ENCODE data around the gene MOV10L1.

DNA sequence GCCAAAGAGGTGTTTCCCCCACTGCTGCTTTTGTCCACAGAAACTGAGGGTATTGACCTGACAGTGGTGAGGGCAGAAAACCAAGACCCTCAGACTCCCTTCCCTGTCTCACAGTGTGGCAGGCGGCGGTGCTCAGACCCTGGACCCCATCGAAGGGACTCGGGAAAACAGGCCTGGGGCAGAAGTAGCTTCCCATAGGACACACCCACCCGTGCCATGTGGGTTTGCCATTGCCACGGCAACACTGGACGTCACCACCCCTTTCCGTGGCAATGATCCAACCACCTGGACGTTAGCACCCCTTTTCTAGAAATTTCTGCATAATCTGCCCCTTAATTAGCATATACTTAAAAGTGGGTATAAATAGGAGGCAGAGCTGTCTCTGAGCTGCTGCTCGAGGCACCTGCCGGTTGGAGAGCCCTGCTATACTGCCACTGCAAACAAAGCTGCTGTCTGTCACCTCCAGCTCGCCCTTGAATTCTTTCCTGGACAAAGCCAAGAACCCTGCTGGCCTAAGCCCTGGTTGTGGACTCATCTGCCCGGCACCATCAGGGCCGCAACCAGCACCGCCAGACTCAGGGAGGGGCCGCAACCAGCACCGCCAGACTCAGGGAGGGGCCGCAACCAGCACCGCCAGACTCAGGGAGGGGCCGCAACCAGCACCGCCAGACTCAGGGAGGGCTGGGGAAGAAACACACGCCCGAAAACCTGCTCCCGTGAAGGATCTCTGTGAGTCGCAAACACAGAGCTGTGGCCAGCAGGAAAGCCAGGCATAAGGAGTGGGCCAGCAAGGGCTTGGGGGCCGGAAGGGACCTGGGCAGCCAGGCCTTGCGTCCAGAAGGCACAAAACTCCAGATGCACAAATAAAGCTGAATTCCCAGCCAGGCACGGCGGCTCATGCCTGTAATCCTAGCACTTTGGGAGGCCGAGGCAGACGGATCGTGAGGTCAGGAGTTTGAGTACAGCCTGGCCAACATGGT is 15.0 kb upstream of the MOV10L1 start:
- TF ChIP-seq POLR2A (IDR thresholded peaks at IDR 0.05; ENCODE audit: low read depth, low read length) (no peak), POLR2AphosphoS5 (IDR thresholded peaks at IDR 0.05; ENCODE audit: insufficient read depth, low read depth, low read length) (no peak), EZH2 (IDR thresholded peaks at IDR 0.05; ENCODE audit: borderline replicate concordance, low read depth, low read length, severe bottlenecking) (no peak), MYC (IDR thresholded peaks at IDR 0.05; ENCODE audit: low read depth, low read length) (no peak), JUN (IDR thresholded peaks at IDR 0.05; ENCODE audit: borderline replicate concordance, insufficient read depth, insufficient read length, low read depth) (no peak), FOS (IDR thresholded peaks at IDR 0.05; ENCODE audit: borderline replicate concordance, insufficient read depth, low read length) (no peak)
- TF ChIP-seq, protein P1, sequence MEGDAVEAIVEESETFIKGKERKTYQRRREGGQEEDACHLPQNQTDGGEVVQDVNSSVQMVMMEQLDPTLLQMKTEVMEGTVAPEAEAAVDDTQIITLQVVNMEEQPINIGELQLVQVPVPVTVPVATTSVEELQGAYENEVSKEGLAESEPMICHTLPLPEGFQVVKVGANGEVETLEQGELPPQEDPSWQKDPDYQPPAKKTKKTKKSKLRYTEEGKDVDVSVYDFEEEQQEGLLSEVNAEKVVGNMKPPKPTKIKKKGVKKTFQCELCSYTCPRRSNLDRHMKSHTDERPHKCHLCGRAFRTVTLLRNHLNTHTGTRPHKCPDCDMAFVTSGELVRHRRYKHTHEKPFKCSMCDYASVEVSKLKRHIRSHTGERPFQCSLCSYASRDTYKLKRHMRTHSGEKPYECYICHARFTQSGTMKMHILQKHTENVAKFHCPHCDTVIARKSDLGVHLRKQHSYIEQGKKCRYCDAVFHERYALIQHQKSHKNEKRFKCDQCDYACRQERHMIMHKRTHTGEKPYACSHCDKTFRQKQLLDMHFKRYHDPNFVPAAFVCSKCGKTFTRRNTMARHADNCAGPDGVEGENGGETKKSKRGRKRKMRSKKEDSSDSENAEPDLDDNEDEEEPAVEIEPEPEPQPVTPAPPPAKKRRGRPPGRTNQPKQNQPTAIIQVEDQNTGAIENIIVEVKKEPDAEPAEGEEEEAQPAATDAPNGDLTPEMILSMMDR (IDR thresholded peaks at IDR 0.05; ENCODE audit: extremely low read depth in 1 of 2, insufficient read depth in 1 of 2, low read depth in 1 of 2, low read length in 2 of 2), result no peak
- TF ChIP-seq, protein P2, sequence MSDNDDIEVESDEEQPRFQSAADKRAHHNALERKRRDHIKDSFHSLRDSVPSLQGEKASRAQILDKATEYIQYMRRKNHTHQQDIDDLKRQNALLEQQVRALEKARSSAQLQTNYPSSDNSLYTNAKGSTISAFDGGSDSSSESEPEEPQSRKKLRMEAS (IDR thresholded peaks at IDR 0.05; ENCODE audit: insufficient read depth, insufficient read length), result no peak

All from endothelial cell of umbilical vein (primary cell).